GM21825 (cell line): ENCODE measurements around the gene CCK.
A peak's percentile ranks its signal among the peaks of the same experiment; 100 is the strongest.

Source experiments
- ATAC-seq: cut with Tn5 transposase; IDR thresholded peaks from one replicate; pipeline ENCODE4 v1.9.1; 2021; ENCODE audit warnings: mild to moderate bottlenecking, moderate library complexity; ENCODE audit not compliant: unreplicated experiment

The CCK gene

GRCh38 chr3:42226470-42227425, 39.2 kb downstream of the CCK start:
- no peak for ATAC-seq

GRCh38 chr3:42225486-42226363, 40.3 kb downstream of the CCK start:
- ATAC-seq, result no peak

- no peak for ATAC-seq
Measured at GRCh38 chr3:42224658-42225421, 41.1 kb downstream of the CCK start.

- ATAC-seq, result no peak
Measured at GRCh38 chr3:42224178-42224577, 41.8 kb downstream of the CCK start.

- no peak for ATAC-seq
Measured at GRCh38 chr3:42222942-42223693, 42.9 kb downstream of the CCK start.

- no peak for ATAC-seq
Measured at GRCh38 chr3:42220436-42221121, 45.4 kb downstream of the CCK start.

- no peak for ATAC-seq
Measured at GRCh38 chr3:42216931-42217333, 49.1 kb downstream of the CCK start.

- no peak for ATAC-seq
Measured at GRCh38 chr3:42216302-42216701, 49.7 kb downstream of the CCK start.

- peak; percentile 53 for ATAC-seq
Measured at GRCh38 chr3:42214565-42215283, 51.3 kb downstream of the CCK start.

GRCh38 chr3:42214064-42214463, 51.9 kb downstream of the CCK start:
- ATAC-seq, result peak; percentile 36

GRCh38 chr3:42213417-42213816, 52.6 kb downstream of the CCK start:
- peak; percentile 48 for ATAC-seq

- no peak for ATAC-seq
Measured at GRCh38 chr3:42210726-42211125, 55.3 kb downstream of the CCK start.

- ATAC-seq, result no peak
Measured at GRCh38 chr3:42209917-42210316, 56.1 kb downstream of the CCK start.
